CD4-positive, alpha-beta T cell treated with Interleukin-15 for 4 hours (primary cell): ENCODE data around the gene AKIRIN2.
"Not testable (repeated sequence)": the region's sequence is repeated elsewhere in the genome, so short reads cannot be mapped to it uniquely, and the experiment has no call there.

Experiments
- DNase-seq: peaks from one replicate; pipeline ENCODE4 v3.0.0-alpha.2; 2020; ENCODE audit warnings: low spot score

AKIRIN2 gene

GRCh38 chr6:87718662-87719433 is 16.8 kb upstream of the AKIRIN2 start:
- peak; percentile 45 for DNase-seq

- DNase-seq = no peak
Observed at GRCh38 chr6:87716928-87717614, 15.0 kb upstream of the AKIRIN2 start.

- no peak for DNase-seq
Observed at GRCh38 chr6:87714093-87714842, 12.2 kb upstream of the AKIRIN2 start.

- not testable (repeated sequence) for DNase-seq
Observed at GRCh38 chr6:87712713-87713112, 10.7 kb upstream of the AKIRIN2 start.

- DNase-seq = no peak
Observed at GRCh38 chr6:87710090-87710489, 8.1 kb upstream of the AKIRIN2 start.

GRCh38 chr6:87708581-87709427 is 6.8 kb upstream of the AKIRIN2 start:
- DNase-seq = not testable (repeated sequence)

- DNase-seq = no peak
Observed at GRCh38 chr6:87706187-87706966, 4.3 kb upstream of the AKIRIN2 start.

GRCh38 chr6:87705070-87705691 is 3.1 kb upstream of the AKIRIN2 start:
- DNase-seq = peak; percentile 31

- not testable (repeated sequence) for DNase-seq
Observed at GRCh38 chr6:87703039-87703438, 1.0 kb upstream of the AKIRIN2 start.

- DNase-seq = no peak
Observed at GRCh38 chr6:87702589-87702945, 534 bp upstream of the AKIRIN2 start.

GRCh38 chr6:87701344-87701675 is 723 bp downstream of the AKIRIN2 start:
- DNase-seq = no peak

- DNase-seq = peak; percentile 70
Observed at GRCh38 chr6:87700397-87701343, 1.4 kb downstream of the AKIRIN2 start.

GRCh38 chr6:87699576-87699975 is 2.5 kb downstream of the AKIRIN2 start:
- DNase-seq = no peak

GRCh38 chr6:87698547-87699006 is 3.5 kb downstream of the AKIRIN2 start:
- peak; percentile 48 for DNase-seq

- DNase-seq = no peak
Observed at GRCh38 chr6:87697581-87698546, 4.2 kb downstream of the AKIRIN2 start.

GRCh38 chr6:87696817-87697216 is 5.2 kb downstream of the AKIRIN2 start:
- not testable (repeated sequence) for DNase-seq

- no peak for DNase-seq
Observed at GRCh38 chr6:87692086-87692485, 9.9 kb downstream of the AKIRIN2 start.

GRCh38 chr6:87690441-87690840 is 11.6 kb downstream of the AKIRIN2 start:
- DNase-seq = no peak
